ENCODE measurements around the gene CYTH4.
"Not testable (repeated sequence)": the region's sequence is repeated elsewhere in the genome, so short reads cannot be mapped to it uniquely, and the experiment has no call there.

The CYTH4 gene

DNA sequence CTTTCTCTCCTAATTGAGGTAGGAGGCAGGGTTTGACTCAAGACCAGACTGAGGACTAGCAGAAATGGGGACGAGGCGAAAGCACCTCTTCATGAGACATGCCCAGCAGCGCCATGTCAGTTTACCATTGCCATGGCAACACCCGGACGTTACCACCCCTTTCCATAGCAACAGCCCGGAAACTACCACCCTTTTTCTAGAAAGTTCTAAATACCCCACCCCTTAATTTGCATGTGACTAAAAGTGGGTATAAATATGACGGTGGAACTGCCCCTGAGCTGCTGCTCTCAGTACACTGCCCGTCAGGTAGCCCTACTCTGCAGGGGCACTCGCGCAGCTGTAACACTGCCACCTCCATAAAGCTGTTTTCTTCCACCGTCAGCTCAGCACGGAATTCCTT, 32.3 kb upstream of the CYTH4 start:
- DNase-seq (ENCODE audit: low read depth): no peak

DNA sequence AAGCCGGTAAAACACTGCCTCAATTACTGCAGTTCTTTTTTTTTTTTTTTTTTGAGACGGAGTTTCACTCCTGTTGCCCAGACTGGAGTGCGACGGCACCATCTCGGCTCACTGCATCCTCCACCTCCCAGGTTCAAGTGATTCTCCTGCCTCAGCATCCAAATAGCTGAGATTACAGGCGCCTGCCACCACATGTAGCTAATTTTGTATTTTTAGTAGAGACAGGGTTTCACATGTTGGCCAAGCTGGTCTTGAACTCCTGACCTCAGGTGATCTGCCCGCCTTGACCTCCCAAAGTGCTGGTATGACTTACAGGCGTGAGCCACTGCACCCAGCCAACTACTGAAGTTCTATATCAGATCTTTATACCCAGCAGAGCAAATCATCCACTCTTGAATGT, 30.5 kb upstream of the CYTH4 start:
- not testable (repeated sequence) for DNase-seq (ENCODE audit: low read depth)

DNA sequence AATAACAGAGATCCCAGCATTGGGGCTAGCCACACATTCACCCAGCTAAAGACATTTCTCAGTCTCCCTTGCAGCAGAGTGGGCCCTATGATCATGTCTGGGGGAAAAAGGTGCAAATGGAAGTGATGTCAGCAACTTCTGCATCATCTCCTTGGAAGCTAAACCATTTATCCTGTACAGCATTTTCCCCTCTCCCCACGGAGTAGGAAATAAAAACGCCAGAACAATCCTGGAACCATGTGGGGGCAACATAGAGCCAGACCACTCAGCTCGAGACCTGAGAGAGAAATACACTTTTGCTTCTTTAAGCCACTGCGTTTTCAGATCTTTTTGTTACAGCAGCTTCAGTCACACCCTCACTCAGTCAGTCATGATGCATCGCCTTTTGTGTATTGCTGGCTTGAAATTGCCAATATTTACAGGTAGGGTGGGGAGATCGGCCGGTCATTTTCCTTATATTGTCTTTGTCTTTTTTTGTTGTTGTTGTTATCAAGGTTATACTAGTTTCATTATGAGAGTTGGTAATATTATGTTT, 29.1 kb upstream of the CYTH4 start:
- no peak for DNase-seq (ENCODE audit: low read depth)

DNA sequence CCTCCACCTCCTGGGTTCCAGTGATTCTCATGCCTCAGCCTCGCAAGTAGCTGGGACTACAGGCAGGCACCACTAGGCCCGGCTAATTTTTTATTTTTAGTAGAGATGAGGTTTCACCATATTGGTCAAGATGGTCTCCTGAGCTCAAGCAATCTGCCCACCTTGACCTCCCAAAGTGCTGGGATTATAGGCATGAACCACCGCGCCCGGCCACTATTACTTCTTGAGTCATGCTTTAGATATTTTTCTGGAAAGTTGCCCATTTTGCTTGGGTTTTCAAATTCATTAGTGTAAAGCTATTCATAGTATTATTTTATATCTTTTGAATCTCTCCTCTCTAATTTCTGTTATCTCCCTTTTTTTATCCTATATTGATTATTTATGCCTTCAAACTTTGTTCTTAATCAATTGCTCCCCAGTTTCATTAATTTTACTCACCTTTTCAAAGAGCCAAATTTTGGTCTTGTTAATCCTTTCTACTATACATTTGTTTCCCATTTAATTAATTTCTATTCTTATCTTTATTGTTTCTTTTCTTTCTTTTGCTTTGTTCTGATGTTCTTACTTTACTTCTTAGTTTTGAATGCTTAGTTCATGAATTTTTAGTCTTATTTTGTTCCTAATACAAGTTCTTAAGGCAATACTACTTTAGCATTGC, 28.0 kb upstream of the CYTH4 start:
- no peak for DNase-seq (ENCODE audit: low read depth)

DNA sequence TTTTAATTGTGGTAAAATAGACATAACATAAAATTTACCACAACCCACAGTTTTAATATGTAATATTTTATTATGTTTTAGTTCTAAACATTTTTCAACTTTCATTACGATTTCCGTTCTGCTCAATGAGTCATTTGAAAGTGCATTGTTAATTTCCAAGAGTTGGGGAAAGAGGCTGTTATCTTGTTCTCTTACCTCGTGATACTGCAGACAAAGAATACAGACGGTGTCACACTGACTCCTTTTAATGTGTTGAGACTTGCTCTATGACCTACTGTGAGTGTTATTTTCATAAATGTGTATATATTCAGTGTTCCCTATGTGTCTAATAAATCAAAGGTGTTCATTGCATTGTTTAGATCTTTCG, 27.5 kb upstream of the CYTH4 start:
- DNase-seq (ENCODE audit: low read depth): no peak

DNA sequence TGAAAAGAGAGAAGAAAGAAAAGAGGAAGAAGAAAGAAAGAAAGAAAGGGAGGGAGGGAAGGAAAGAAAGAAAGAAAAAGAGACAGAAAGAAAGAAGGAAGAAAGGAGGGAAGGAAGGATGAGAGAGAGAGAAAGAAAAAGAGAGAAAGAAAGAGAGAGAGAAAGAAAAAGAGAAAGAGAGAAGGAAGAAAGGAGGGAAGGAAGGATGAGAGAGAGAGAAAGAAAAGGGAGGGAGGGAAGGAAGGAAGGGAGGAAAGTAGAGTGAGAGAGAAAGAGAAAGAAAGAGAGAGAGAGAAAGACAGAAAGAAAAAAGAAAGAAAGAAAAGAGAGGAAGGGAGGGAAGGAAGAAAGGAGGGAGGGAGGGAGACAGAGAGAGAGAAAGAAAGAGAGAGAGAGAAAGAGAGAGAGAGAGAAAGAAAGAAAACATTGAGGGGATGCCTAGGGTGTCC, 26.7 kb upstream of the CYTH4 start:
- DNase-seq (ENCODE audit: low read depth): no peak

DNA sequence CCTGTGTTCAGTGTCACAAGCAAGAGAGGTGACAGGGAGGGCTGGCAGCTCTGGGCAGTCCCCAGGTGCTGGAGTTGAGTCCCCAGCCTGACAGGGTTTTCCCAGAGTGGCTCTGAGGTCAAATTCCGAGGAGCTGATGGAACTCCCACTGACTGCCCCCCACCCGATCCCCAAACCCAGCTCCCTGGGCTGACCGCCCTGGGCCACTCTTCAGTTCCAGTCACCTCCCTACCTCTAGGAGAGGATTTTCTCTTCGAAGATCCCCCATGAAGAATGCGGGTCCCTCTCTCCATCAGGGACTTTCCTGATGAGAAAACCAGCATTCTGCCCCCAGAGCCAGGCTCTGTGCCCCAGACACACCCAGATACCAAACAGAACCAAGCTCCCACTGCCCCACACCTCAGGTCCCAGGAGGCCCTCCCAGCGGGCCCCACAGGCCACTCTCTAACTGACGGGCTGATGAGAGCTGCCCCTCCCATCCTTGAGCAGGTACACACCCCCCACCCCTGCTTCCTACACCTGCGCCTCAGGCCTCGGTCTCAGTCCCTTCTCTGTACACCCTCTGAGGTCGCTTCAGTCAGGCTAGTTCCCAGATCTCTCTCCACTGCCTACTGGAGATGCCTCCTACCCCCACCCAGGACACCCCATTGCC, 26.1 kb upstream of the CYTH4 start:
- DNase-seq (ENCODE audit: low read depth): no peak

DNA sequence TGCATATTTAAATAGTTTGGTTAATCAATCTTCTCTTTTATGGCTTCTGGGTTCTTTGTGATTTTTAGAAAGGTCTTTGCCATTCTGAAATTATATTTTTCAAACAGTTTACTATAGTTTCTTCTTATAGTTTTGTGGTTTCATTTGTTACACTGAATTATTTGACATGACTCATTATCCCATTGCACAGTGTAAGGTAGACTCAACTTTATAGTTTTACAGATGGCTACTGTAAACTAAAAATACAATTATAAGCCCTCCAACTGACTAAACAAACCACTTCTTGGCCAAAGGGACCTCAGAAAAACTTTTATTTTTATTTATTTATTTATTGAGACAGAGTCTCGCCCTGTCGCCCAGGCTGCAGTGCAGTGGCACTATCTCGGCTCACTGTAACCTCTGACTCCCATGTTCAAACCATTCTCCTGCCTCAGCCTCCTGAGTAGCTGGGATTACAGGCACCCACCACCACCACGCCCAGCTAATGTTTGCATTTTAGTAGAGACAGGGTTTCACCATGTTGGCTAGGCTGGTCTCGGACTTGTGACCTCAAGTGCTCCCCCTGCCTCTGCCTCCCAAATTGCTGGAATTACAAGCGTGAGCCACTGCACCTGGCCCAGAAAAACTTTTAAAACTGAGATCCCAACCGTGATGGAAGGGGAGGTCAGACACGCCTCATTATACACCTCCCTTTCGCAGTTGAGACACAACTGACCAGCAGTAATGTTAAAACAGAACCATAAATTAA, 24.1 kb upstream of the CYTH4 start:
- DNase-seq (ENCODE audit: low read depth): no peak

DNA sequence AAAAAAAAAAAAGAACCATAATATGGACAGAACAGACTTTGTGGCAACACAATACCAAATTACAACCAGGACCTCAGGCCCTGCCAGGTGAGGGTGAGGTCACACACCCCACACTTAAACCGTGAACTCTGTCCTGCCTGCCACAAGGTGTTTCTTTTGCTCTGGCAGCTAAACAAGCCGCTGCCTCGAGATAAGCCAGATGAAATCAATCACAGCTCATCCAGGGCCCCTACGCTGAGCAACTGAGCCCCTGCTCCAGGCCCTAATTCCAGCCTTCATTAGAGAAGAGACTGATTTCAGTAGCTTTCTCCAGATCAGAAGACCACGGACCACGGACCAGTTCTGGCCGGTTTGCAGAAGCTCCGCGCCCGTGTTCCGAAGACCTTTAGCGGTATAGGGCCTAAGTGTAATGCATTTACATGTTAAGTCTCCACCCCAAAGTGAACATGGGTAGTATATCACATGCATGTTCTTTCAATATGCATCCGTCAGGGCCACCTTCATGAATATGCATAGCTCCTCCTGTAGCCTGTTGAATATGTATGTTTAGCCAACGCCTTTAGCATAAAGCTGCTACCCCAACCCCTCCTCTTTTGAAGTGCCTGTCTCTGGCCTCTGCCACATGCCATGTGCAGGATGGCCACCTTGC, 23.4 kb upstream of the CYTH4 start:
- no peak for DNase-seq (ENCODE audit: low read depth)

DNA sequence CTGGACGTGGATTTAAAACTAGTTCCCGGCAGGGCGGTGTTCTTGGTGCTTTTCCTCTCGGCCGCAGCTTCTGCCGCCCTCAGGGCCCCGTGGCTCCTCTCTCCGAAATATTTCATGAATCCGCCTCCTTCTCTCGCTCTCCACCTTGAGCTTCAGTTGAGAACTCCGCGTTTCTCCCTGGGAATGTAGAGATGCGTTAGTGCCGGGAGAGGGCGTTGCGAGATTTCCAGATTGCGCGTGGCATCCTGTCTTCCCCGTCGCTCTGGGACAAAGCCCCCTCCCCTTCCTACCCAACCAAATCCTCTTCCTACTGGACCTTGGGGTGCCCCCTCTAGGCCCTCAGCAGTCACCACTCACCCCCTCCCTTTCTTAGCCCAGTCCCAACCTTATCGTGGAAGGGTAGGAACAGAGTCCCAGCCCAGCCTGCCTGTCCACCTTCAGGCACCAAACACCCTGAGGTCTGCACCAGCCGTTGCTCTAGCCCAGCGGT, 22.7 kb upstream of the CYTH4 start:
- no peak for DNase-seq (ENCODE audit: low read depth)

DNA sequence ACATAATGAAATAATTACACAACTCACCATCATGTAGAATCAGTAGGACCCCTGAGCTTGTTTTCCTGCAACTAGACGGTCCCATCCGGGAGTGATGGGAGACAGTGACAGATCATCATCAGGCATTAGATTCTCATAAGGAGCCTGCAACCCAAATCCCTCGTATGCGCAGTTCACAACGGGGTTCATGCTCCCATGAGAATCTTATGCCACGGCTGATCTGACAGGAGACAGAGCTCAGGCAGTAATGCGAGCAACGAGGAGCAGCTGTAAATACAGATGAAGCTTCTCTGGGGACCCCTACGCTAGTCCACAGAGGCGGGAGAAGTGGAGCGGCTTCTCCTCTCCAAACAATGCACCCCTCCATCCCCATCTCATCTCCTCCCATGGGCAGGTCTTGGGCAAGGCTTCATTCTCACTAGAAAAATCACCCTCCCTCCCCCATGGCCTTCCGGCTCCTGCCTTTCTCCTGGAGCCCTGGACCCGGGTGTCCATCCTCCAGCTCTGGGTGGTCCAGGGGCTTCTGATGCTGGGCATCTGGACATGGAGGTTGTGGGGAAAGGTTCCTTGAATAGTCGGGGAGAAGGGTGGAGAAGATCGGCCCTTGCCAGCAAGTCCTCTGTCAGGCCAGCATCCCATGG, 22.0 kb upstream of the CYTH4 start:
- DNase-seq (ENCODE audit: low read depth): no peak

DNA sequence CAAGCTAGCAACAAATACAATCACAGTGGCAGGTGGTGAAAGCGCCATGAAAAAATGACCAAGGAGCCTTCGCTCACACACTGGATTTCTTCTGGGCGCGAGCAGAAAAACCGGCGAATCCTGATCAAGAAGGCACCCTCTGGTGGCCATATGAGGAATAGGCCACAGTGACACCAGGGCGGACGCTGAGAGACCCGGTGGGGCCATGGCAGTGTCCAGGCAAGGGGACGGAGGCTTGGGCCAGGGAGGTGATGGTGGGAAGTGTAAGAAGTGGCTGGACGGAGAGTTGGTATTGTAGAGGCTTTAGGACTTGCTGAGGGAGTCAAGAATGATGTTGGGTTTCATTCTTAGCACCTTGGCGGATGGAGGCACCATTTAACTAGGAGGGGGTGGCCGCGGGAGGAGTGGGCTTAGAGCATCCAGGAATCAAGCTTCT, 21.4 kb upstream of the CYTH4 start:
- no peak for DNase-seq (ENCODE audit: low read depth)

DNA sequence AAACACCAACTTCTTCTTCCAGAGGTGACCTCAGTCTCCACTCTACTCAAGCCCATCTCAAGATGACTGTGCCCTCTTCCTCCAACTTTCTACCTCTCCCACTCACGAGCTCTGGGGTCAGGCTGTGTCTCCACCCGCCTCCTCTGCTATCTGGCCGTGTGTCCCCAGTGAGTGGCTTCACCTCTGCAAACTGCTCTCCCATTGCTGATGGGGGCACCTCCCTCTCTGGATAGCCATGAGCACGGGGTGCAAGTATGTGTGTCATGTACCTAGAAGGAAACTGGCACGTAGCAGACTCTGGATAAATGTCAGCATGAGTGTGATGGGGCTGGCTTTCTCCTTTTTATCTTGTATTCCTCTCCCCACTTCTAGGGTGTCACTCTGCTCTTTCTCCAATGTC, 20.0 kb upstream of the CYTH4 start:
- no peak for DNase-seq (ENCODE audit: low read depth)

DNA sequence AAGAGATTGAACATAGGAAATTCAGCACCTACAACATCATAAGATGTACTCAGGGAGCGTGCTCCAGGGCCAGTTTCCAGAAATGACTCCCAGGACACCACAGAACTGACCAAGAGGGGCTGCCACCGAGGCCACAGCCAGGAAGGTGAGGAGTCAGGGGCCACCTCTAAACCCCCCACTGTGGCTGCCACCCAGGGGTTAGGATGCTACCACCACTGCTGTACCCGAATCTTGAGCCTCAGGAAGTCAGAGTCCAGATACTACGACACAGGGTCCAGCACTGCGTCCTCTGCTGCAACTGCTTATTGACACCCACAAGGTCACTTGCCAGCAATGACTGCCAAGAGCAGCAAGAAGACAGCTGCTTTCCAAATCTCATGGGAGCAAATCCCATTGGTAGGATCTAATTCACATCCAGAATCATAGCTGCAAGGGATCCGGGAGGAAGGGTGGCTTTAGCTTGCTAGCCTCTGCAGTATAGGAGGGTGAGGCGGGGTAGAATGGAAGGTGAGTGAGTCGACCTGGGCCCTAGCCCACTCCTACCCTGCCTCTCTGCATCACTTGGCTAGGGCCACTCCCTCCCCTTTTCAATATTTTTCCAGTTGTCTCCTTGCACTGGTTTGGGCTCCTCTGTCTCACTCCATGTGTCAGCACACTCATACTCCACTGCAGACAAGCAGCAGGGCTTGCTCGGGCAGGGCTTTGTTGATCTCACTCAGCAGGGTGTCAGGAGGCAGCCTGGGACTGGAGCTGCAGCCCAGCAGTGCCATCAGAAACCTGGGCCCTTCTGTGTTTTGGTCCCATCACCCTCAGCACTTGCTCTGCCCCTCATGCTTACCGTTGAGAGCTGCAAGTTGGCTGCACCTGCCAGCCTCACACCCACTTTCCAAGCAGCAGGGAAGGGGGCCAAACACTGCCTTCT, 18.1 kb upstream of the CYTH4 start:
- DNase-seq (ENCODE audit: low read depth): no peak

DNA sequence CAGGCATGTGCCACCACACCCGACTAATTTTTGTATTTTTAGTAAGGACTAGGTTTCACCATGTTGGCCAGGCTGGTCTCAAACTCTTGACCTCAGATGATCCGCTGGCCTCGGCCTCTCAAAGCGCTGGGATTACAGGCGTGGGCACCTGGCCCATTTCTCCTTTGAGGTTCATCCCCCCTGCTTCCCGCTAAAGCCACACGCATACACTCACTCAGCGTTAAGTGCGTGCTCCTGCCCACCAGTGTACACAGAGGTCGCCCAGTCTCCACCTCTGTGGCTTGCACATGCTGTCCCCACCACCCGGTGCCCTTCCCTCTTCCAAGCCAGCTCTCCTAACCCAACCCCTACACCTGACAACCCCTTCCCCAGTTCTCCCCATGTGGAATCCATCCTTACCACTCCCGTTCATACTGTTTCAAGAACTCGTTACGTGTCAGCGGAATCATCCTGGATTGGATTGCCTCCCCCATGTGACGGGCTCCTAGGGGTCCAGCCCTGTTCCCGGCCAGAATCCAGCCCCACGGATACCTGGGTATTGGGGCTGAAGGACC, 15.7 kb upstream of the CYTH4 start:
- no peak for DNase-seq (ENCODE audit: low read depth)

DNA sequence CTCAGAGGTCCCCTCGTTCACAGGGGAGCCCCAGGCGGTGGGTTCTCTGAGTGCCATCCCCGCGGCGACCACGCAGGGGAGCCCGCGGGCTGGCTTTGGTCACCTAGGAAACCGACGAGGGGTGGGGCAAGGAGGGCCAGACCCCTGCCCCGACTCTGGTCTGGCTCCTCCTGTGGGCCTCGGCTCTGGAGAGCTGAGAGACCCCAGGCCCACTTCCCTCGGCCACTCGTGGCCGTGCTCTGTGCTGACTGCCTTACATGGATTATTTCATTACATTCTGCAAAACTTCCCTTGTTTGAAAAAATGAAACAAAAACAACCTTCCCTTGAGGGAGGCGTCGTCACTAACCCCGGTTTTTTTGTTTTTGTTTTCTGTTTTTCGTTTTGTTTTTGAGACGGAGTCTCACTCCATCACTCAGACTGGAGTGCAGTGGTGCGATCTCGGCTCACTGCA, 15.1 kb upstream of the CYTH4 start:
- DNase-seq (ENCODE audit: low read depth): peak; percentile 33

DNA sequence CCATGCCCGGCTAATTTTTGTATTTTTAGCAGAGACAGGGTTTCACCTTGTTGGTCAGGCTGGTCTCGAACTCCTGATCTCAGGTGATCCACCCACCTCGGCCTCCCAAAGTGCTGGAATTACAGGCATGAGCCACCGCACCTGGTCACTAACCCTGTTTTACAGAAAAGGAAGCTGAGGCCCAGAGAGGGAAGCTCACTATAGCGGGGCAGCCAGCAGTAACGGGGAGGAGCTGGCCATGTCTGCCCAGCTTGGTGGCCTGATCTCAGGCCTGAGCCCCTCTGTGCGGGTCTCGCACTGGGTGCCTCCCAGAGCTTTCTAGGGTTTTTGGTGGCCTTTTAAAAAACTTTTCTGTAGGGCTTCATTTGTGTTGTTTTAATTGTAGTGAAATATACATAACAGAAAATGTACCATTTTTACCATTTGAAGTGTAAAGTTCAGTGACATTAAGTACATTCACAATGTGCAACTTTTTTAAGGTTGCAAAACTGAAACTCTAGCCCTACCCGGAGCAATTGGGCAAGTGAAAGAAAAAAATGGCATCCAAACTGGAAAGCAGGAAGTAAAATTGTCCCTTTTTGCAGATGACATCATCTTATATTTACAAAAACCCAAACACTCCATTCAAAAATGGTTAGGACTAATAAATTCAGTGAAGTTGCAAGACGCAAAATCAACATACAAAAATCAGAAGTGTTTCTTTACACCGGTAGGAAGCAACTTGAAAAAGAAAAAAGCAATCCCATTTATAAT, 14.5 kb upstream of the CYTH4 start:
- DNase-seq (ENCODE audit: low read depth): no peak

DNA sequence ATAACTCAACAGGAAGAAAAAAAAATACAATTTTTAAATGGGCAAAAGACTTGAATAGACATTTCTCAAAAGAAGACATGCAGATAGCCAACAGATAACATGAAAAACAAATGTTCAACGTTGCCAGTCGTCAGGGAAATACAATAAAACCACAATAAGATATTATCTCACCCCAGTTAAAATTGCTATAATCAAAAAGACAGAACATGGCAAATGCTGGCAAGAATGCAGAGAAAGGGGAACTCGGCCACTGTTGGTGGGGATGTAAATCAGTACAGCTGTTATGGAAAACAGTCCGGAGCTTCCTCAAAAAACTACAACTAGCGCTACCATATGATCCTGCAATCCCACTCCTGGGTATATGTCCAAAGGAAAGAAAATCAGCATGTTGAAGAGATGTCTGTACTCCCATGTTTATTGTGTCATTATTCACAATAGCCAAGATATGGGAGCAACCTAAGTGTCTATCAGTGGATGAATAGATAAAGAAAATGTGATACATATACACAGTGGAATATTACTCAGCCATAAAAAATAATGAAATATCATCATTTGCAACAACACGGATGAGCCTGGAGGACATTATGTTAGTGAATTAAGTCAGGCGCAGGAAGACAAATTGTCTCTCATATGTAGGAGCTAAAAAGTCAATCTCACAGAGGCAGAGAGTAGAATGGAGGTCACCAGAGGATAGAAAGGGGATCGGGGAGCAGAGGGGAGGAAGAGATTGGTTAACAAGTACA, 12.2 kb upstream of the CYTH4 start:
- DNase-seq (ENCODE audit: low read depth): no peak
